HG03060 (cell line): Measurements from ENCODE around the gene KRTAP17-1.
"Not testable (repeated sequence)": the region's sequence is repeated elsewhere in the genome, so short reads cannot be mapped to it uniquely, and the experiment has no call there.

Experiments used
- ATAC-seq: cut with Tn5 transposase; IDR thresholded peaks from one replicate; pipeline ENCODE4 v1.9.1; 2021; ENCODE audit warnings: low read depth, moderate number of reproducible peaks; ENCODE audit not compliant: unreplicated experiment

The KRTAP17-1 gene, protein sequence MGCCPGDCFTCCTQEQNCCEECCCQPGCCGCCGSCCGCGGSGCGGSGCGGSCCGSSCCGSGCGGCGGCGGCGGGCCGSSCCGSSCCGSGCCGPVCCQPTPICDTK

GRCh38 chr17:41315204-41315794 is at the start of gene KRTAP17-1:
TSS of gene KRTAP17-1 (minus strand) at chr17:41315710. CDS start at chr17:41315650, 60 bp downstream.
- ATAC-seq: no peak

DNA sequence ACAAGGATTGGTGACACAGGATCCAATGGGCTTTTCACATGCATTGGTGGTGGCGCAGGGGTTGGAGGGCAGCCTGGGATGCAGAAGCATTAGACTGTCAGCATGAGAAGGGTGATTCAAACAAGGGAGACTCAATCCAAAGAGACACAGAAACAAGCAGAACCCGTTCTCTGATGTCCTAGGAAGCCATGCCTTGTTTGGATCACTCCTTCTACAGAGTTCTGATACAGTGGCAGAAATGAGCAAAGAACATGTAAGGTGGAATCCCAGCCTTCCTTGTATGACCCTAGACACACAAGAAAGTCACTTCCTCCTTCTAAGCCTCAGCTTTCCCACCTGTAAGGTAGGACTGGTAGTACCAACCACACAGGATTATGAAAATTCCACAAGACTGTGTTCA is 48.4 kb upstream of the KRTAP17-1 start:
- no peak for ATAC-seq

- no peak for ATAC-seq
These were observed 44.9 kb upstream of the KRTAP17-1 start for GRCh38 chr17:41360296-41360995.

GRCh38 chr17:41354536-41354935 is 39.0 kb upstream of the KRTAP17-1 start:
- no peak for ATAC-seq

GRCh38 chr17:41352597-41353366 is 37.3 kb upstream of the KRTAP17-1 start:
- no peak for ATAC-seq

DNA sequence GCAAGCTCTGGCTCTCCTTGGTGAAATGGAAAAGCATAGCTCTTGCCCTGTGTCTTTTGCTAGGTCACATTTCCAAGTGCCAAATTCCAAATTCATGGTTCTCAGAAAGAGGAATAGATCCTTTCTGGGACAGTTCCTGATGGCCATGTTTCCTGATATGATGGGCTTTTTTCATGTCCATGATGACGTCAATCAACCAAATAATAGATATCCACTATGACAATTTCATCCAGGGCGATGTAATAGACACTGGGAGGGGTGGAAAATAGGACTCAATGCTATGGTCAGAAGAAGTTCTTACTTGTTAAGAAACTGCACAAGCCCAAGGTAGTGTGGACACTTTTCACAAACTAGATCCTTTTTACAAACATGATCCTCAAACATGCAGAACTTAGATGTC is 35.7 kb upstream of the KRTAP17-1 start:
- ATAC-seq: no peak

DNA sequence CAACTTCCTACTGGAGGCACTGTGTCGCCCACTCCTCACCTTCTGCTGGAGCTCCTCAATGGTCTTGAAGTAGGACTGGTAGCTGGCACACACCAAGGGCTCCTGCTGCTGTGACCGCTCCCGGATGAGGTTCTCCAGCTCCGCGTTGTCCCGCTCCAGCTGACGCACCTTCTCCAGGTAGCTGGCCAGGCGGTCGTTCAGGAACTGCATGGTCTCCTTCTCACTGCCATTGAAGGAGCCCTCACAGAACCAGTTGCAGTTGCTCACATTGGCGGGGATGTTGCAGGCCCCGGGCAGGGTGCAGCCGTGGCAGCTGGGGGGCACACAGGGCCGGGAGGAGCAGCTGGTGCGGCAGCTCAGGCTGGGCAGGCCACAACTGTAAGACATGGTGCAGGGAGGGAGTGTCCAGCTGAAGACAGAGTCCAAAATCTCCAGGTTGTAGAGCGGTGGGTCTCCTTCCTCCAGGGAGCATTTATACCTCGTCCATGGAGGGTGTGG is 34.9 kb upstream of the KRTAP17-1 start, which contains the start of gene KRT33A:
TSS of gene KRT33A (minus strand) at position 448 of the 498 bp plus-strand sequence. CDS start at position 387, 61 bp downstream.
- ATAC-seq: not testable (repeated sequence)

DNA sequence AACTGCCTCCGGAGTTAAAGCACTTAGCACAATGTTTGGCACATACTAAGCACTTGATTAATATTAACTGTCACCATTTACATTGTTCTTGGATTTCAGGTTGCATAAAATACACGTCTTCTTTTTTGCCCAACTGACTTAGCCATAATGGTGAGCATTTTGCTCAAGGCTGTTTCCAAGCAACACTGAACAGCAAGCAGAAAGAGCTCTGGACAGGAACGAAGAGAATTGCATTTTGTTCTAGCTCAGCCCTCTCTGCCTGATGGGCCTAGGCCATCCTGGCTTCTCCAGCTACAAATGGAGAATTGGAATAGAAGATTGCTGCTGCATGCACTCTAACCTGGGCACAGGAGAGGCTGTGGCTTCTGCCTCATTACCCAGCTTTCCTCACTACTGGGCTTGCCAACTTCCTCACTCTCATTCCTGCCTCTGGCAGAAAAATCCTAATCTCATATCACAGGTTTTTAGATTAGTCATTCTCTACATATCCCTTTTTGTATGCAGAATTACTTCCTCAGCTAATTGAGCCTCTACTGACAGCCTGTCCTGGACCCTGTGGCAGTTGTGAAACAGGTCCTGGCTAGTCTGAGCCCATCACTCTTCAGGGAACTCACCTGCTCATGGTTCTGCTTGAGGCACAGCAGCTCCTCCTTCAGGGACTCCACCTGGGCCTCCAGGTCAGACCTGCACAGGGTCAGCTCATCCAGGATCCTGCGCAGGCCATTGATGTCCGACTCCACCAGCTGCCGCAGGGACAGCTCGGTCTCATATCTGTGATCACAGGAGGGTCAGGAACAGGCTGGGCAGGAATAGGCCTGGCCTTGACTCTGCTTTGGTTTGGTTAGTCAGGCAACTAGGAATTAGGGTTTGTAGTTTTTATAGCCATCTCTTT is 32.6 kb upstream of the KRTAP17-1 start:
- no peak for ATAC-seq

- not testable (repeated sequence) for ATAC-seq
These were observed 30.9 kb upstream of the KRTAP17-1 start for GRCh38 chr17:41346421-41346820.

DNA sequence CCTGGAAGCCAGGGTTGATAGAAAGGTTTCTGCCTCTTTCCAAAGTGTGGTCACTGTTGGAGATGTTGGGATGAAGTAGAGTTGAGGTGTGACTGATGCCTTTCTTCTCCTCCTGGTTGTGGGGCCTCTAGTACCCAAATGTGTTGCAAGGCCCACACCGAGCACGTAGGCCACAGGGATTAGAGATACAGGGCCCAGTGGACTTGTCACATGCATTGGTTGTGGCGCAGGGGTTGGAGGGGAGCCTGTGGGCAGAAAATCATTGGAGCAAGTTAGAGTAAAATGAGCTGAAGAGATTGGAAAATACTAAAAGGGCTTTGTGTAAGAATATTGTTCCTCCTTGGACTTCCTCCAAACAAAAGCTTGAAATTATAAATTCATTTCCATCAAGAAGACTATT is 30.5 kb upstream of the KRTAP17-1 start:
- ATAC-seq: no peak

- ATAC-seq: no peak
These were observed 27.5 kb upstream of the KRTAP17-1 start for GRCh38 chr17:41343029-41343428.

DNA sequence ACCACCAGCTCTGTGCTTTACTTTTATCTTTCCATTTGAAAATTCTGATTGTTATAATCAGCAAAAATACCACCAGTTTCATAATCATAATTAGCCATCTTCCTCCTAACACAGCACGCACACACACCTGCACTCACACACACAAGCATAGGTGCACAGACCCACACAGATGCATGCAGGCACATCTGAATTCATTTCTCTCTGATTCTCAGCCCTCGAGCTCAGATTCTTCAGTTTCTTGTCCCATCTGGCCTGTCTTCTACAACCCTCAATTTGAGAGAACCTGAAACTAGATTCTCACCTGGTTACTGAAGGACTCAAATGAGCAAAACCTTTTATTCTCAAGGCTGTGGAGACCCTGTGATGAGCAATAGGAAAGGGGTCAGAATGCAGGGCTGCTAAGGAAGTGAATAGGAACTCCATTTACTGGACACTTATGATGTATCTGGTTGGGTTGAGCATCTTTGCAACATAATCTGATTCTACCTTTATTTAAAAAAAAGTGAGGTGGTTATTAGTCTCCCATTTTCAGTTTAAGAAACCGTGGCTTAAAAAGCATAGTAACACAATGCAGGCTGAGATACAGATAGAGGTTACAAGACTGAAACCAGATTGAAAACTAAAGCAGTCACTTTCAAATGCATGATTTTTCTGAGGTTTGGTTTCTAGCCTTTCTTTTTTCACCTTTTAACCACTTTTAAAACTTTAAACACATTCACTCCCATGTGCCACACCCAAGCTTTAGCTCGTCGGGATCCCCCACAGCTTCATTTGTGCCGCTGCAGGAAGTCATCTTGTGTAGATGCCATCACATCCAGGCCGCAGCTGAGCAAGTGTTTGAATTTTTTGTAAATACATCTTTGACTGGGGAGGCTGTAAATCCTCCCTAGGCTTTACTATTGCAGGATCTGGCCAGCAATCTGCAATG is 25.7 kb upstream of the KRTAP17-1 start:
- ATAC-seq: no peak

- no peak for ATAC-seq
These were observed 25.0 kb upstream of the KRTAP17-1 start for GRCh38 chr17:41340494-41340893.

- no peak for ATAC-seq
These were observed 24.2 kb upstream of the KRTAP17-1 start for GRCh38 chr17:41339571-41340172.

- ATAC-seq: no peak
These were observed 23.5 kb upstream of the KRTAP17-1 start for GRCh38 chr17:41338961-41339485.

- ATAC-seq: no peak
These were observed 20.2 kb upstream of the KRTAP17-1 start for GRCh38 chr17:41335747-41336146.

GRCh38 chr17:41334385-41335305 is 19.1 kb upstream of the KRTAP17-1 start:
- no peak for ATAC-seq
